HG02852 (cell line): ENCODE measurements around the gene WDR27.
A peak's percentile ranks its signal among the peaks of the same experiment; 100 is the strongest.
"Not testable (repeated sequence)": the region's sequence is repeated elsewhere in the genome, so short reads cannot be mapped to it uniquely, and the experiment has no call there.

ENCODE experiments used
- ATAC-seq: cut with Tn5 transposase; IDR thresholded peaks from one replicate; pipeline ENCODE4 v1.9.1; 2021; ENCODE audit warnings: mild to moderate bottlenecking, moderate library complexity; ENCODE audit not compliant: unreplicated experiment

Gene WDR27

DNA sequence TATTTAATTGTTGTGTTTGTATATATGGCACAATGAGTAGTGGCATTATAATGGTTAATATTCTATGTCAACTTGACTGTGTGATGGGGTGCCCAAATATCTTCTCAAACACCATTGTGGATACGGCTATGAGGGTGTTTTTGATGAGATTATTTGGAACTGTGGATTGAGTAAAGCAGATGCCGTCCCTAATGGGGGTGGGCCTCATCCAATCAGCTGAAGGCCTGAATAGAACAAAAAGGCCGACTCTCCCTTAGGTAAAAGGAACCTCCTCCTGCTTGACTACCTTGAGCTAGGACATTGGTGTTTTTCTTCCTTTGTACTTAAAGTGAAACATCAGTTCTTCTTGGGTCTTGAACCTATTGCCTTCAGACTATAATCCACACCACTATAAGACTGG, 207.8 kb downstream of the WDR27 start:
- no peak for ATAC-seq

DNA sequence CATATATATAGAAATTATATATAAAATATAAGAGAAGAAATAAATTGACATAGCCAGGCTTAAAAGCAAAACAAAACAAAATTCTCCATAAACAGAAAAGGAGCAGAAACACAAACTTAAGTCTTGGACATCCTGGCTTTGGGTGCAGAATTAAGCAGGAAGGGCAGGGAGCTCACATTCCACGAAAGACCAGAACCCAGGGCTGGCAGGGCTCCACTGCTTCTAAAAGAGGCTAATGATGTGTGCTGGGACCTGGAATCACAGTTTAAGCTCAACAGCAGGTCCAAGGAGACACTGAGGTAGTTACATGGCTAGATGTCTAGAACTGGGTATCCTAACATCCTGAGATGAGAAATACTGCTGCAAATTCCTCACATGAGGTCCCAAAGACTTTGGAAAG, 210.3 kb downstream of the WDR27 start:
- no peak for ATAC-seq

DNA sequence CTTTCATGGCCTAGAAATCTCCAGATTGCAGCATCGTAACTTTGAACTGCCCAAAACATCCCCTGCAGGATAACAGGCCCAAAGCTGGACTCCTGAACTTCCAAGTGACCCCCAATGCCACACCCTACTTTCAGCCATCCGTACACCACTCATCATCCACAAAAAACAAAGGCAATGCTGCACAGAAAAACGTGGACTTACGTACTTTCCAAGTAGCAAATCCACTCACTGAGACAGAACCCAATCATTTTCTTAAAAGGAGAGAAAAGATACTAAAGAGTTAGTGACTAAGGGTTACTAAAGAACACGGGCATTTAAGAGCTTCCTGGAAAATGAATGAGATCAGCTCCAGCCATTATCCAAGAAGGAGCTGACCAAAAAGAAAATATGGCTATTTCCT, 211.0 kb downstream of the WDR27 start:
- no peak for ATAC-seq

DNA sequence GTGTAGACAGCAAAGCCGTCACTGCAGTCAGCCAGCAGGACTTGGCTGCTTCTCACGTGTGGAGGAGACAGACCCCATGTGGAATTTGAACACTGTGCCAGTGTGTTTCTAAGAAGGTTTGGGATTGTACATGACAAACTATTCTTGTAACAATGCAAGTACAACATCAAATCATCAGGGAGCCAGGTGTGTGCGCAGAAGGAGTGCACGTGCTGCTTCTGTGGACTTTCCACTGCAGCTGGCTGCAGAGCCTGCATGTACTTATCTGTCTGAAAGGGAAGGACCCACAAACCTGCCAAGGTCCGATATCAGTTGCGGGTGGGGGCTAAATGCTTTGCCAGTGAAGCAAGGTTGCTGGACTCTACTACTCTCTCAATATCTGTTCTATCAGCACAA, 211.6 kb downstream of the WDR27 start:
- no peak for ATAC-seq

DNA sequence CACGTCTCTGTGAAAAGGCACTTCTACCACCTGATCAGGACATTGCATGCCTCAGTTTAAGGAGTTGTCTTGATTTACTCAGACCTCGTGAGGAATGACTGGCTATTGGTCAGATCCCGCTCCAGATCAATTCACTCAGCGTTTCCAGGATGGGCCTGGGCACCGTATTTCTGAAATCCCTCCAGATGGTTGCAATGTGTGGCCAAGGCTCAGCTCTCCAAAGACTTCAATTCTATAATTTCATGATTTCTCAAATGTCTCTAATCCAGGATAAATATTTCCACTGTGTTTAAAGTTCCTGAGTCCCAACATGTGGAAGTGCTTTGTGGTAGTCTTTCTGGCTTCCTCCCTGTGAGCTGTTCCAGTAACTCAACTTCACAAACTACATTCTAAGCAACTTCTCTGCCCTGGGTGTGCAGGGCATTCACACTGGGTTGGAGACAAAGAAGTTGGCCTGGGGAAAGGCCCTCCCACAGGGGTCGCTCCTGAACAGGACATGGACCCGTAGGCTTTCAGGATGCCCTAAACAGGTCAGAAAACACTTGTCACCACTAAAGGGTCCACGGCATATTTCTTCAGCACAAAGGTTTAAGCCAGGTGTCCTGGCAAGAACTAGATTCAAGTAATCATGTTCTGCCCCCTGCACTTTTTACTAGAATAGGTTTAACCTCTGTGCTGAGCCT, 212.1 kb downstream of the WDR27 start:
- ATAC-seq = no peak

DNA sequence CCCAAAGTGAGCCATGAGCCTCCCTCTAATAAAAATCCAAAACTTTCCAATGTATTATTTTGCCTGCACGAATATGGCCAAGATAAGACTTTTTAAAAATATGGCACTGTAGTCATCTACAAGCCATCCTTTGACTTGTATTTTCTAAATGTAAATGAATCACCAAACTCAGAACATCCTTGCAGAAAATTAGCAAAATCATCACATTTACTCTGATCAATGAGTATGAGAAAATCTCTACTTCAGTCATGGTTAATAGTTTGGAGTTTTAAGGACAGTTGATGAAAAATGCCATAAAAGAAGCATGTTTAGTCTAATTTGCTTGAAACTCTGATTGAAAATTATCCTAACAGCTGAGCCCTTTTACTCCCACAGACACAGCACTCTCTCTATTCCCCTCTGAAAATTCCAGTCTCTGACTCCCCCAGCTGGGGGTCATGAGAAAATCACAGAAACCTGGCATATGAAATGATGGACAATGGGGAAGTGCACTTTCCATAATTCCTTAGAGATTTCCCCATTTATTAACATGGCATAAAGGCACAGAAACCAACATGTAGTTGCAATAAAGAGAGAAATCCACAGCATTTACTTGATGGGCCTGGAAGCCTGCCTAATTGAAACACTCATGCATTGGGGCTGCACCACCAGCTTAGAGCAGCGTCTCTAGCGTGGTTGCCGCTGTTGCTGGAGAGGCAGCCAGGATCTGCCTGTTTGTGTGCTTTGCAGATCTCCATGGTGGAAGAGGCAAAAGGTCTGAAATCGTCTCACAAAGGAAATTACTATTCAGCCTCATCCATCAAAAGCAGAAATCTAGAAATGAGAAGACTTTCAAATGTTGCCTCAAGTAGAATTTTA, 214.0 kb downstream of the WDR27 start:
- ATAC-seq = no peak

DNA sequence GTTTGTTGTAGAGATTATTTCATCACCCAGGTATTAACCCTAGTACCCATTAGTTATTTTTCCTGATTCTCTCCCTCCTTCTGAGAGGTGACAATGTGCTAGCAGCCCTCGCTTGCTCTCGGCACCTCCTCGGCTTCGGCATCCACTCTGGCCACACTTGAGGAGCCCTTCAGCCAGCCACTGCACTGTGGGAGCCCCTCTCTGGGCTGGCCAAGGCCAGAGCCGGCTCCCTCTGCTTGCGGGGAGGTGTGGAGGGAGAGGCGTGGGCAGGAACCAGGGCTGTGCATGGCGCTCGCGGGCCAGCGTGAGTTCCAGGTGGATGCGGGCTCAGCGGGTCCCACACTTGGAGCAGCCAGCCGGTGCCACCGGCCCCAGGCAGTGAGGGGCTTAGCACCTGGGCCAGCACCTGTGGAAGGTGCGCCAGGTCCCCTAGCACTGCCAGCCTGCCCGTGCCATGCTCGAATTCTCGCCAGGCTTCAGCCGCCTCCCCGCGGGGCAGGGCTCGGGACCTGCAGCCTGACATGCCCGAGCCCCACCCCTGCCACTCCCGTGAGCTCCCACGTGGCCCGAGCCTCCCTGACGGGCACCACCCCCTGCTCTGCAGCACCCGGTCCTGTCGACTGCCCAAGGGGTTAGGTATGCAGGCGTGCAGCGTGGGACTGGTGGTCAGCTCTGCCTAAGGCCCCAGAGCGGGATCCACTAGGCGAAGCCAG, 221.9 kb downstream of the WDR27 start:
- no peak for ATAC-seq

DNA sequence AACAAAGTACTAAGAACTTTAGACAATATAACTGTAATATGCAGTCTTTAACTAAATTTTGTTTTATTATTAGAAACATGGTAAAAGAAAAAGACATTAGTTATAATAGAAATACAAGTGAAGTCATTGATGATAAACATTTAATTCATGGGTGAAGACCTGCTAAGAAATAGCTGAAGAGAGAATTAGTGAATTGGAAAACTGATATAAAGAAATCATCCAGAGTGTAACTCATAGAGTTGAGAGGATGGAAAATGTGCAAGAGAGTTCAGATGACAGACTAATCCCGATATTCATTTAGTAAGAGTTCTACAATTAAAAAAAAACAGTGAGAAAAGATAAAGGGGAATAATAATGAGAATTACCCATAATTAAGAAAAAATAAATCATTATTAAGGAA, 227.5 kb downstream of the WDR27 start:
- no peak for ATAC-seq

DNA sequence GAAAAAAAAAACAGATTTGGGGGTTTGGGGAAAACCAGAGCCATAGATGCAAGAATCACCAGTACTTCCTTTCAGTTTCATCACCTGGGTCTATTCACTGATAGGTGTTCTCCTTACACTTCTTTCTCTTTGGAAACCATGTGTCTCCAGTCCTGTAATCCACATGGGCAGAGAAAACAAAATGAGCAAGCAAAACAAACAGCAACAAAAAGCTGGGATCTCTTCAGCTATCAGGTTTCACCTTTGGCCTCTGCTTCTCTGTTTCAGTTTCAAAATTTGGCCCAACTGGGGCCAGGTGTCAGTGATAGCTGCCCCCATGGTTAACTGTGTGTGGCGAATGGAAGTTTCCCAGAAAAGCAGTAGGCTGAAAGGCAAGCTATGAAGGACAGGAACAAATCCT, 228.2 kb downstream of the WDR27 start:
- ATAC-seq = peak; percentile 70

DNA sequence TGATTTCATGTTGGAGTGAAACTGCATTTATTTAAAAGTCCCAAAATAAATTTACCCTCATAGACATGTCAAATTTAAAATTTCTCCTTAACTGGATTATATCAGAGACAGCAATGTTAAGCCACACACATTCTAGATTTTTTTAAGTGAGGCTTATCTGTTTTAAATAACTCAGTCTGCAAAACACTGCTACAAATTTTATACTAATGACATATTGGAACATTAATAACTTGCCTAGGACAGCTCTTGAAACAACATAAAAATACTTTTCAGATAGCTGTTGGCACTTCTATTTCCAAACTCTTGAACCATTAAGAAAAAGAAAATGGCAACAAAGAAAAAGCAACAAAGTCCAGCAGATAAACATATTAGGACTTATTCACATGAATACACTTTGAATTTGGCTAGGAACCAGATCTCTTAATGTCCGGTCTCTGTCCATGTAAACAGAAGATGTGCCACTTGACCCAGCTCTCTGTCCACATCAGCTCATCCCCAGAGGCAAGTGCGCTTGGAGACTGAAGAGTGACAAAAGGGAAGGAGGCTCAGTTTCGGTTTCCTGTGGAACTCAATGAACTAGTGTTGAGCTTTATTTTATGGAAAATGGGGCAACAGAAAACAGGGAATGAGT, 228.9 kb downstream of the WDR27 start:
- ATAC-seq = no peak

DNA sequence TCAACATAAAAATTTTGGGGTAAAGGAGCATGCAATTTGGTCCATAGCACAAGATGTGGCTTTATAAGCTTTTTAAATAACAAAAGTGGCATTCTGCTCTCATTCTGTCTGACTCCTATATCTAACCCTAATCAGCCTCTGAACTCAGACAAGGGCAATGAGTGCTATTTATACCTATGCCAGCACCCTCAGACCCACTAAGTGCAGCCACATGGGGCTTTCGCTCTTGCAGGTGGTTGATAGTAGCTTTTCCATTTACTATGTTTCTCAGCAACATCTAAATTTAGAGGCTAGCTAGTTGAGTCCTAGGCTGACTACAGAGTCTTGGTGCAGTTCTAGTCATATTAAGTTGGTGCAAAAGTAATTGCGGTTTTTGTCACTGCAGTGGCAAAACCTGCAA, 231.0 kb downstream of the WDR27 start:
- ATAC-seq = no peak

DNA sequence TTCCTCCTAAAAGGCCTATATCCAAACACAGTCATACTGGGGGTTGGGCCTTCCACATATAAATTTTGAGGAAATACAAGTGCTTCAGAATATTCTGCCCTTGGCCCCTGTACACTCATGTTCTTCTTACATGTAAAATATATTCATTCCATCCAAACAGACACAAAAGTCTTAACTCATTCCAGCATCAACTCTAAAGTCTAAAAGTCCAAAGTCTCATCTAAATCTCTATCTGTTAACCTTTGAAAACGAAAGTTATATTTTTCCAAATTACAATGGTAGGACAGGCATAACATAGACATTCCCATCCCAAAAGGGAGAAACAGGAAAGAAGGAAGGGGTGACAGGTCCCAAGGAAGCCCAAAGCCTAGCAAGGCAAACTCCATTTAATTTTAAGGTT, 232.8 kb downstream of the WDR27 start:
- ATAC-seq = no peak

DNA sequence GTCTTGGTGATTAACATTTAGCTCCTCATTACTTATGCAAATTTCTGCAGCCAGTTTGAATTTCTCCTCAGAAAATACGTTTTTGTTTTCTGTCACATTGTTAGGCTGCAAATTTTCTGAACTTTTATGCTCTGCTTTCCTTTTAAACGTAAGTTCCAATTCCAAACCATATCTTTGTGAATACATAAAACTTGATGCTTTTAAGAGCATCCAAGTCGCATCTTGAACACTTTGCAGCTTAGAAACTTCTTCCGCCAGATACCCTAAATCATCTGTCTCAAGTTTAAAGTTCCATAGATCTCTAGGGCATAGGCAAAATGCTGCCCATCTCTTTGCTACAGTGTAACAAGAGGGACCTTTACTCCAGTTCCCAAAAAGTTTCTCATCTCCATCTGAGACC, 234.1 kb downstream of the WDR27 start:
- not testable (repeated sequence) for ATAC-seq

DNA sequence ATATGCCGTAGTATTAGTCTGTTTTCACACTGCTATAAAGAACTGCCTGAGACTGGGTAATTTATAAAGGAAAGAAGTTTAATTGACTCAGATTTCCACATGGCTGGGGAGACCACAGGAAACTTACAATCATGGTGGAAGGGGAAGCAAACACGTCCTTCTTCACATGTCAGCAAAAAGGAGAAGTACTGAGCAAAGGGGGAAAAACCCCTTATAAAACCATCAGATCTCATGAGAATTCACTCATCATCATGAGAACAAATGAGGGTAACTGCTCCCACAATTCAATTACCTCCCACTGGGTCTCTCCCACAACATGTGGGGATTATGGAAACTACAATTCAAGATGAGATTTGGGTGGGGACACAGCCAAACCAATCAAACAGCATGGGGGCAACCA, 235.6 kb downstream of the WDR27 start:
- ATAC-seq = not testable (repeated sequence)

DNA sequence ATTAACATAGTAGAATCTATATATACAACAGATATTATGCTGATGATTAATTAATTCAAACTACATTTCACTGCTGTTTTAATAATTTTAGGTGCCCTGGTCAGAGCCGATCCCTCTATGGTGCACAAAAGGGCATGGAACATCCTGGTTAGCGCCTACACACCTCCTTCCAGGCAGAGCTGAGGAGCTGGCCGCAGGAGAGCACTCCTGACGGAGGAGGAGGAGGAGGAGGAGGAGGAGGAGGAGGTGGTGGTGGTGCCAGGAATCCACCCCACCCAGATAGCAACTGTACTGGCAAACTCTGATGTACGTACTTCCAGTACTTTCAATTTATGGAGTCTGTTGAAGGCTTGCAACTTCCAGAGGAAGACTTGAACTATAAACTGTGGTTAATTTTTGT, 244.1 kb downstream of the WDR27 start:
- ATAC-seq = no peak

DNA sequence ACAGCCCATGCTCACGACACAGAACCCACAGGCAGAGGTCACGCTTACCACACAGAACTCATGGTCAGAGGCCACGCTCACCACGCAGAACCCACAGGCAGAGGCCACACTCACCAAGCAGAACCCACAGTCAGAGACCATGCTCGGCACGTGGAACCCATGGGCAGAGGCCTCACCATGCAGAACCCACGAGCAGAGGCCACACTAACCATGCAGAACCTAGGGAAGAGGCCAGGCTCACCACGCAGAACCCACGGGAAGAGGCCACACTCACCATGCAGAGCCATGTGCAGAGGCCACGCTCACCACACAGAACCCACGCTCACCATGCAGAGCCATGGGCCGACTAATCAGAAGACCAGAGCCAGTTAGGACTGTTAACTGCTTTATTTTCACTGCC, 245.0 kb downstream of the WDR27 start:
- ATAC-seq = no peak

DNA sequence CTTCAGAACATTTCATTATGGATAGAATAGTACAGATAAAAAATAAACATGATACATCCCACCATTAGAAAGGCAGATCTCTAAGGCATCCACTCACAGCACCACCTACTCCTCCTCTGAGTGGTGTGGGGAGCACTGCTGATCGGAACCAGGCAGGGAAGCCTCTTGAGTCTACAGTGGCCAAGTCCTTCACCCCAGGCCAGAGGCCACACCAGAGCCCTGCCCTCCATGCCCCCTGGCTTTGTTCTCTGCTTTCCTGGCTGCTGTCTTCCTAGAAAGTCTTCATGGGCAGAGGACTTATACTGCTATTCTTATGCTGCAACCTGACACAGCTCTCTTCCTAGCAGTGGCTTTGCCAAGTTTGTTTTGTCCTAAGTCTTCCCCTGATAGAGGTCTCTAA, 246.4 kb downstream of the WDR27 start:
- no peak for ATAC-seq

DNA sequence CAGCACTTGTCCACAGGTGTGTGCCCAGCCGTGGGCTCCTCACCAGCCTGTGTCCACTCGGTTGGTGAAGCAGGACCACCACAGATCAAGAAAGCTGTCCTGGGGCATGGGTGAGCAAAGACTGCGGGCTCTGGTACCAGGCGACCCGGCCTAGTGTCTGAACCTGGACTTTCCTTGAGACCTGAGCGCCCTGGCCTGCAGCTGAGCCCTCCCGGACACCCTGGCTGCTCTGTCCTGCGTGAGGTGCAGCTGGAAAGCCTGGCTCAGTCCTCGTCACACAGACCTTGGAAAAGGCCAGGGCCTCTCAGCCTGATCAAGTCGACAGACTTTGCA, 247.0 kb downstream of the WDR27 start:
- no peak for ATAC-seq

DNA sequence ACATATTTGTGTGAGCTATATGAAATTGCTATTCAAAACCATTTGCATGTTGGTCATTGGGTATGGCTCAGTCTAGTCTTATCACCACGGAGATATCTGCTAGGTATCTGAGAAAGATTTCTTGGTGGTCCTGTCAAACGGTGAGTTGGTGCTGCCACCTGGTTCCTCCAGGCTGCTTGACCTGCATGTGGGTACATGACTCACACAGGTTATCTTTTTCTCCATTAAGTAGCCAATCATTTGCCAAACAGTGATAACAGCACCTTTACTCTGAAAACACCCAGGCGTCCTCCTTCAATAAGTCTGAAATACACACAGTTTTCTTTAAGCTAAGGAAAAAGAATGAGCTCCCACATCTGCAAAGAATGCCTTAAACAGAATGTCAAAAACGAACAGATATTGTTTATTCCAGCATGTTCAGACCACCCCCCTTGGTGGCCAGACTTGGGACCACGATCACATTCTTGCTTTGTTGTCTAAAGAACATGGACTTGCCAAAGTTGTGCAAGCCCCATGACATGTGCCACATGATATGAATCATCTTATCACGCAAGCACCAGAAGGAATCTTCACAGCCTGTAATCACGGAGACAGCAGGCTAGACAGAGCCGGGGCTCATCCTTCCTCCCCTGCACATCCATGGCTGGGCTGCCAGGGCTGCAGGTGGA, 247.5 kb downstream of the WDR27 start:
- ATAC-seq = no peak

DNA sequence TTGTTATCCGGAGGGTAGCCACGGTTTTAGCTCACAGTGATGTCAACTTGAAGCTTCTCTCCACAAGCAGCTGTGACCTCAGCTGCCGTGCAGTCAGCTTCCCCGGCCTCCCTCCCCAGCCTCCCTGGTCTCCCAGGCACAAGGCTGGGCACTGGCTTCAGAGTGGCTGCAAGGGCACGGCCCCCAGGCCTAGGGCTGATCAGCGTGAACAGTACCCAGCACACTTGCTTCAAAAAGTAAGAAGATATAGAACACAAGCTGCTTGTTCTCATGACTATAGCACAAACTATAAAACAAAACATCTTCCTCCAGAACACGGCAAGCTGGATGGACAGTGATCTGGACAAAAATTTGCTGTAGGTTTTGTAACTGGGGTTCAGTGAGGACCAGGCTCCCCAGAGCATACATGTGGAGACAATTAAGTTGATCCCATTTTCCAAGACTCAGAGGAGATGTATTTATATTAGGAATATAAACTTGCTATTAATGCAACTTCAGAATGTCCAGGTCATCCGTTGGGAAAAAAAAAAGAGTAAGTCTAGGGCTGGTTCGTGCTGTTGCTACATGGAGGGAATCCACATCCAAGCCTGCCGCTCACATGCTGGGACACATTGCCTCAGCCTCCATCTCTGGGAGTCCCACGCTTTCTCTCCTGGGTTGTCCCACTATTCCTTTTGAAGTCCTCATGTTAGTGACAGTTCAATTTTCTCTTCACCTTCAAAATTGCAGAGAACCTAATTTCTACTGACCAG, 248.8 kb downstream of the WDR27 start:
- no peak for ATAC-seq
